ENCODE measurements around the gene ACCS. TPM values are rescaled to one million over a fixed set of nuclear protein-coding genes. Genes with fewer than 3 reads are reported as not detected.

The ACCS gene
- total RNA-seq, 1 experiment from 2014 or later, result 7.5 TPM

DNA sequence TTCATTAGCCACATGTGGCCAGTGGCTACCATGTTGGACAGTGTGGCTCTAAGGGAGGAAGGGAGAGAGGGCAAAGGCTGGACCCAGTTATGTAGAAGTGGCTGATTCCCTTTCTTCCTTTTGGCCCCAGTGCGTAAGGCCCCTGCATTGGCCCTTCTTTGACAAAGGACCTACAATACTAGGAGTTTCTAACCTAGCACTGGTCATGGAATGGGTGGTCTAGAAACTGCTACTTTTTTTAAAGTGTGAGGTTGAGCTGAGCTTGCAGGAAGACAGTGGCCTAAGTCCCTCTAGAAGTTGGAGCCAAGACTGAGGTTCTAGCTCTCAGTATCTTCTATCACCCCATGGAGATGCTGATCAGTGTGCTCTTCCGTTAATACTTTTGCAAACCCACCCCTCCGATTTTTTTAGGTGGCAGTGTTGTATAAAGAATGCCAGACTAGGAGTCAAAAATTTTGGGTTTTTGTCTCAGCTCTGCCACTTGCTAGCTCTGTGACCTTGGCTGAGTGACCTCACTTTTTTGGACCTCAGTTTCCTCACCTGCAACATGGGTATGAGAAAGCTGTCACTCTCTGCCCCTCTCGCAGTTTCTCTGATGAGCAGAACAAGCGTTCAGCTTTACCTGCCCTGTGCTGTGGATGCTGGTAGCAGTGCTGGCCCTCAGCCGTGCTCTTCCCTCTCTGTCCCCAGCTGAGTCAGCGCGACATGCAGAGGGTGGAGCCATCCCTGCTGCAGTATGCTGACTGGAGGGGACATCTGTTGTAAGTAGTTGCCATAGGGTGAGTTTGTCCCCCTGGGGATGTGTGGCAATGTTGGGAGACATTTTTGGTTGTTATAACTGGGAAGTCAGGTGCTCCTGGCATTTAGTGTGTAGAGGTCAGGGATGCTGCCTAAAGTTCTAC lies 6.9 kb downstream of the ACCS start:
- Histone ChIP-seq H3K23me2 (ENCODE audit: insufficient read length, low read depth, low read length, poor library complexity, severe bottlenecking) (no peaks in the 10 kb centered on the region), H2BK12ac (ENCODE audit: insufficient read length, low read depth, low read length) (no peak overlapping the region), H3K79me1 (ENCODE audit: insufficient read depth, low read depth, low read length, poor library complexity, severe bottlenecking) (no peaks in the 10 kb centered on the region), H3K27me3 (ENCODE audit: insufficient read depth, low read length) (no peaks in the 10 kb centered on the region), H3K9me3 (ENCODE audit: control insufficient read depth, low read depth, low read length) (no peaks in the 10 kb centered on the region), H2AFZ (ENCODE audit: low read length) (no peak overlapping the region), H2AK5ac (ENCODE audit: insufficient read length, low read length) (no peak overlapping the region), H3T11ph (ENCODE audit: low read length) (no peak overlapping the region), H3K4me1 (ENCODE audit: insufficient read depth, low read length) (no peaks in the 10 kb centered on the region), H4K20me1 (ENCODE audit: control insufficient read depth, insufficient read depth, insufficient read length) (no peaks in the 10 kb centered on the region), H3K27ac (ENCODE audit: insufficient read length, low read depth, low read length) (no peak overlapping the region), H3K18ac (ENCODE audit: insufficient read length, low read depth, low read length) (no peak overlapping the region), H4K8ac (replicated peaks; ENCODE audit: insufficient read length, low read depth, low read length) (no peak overlapping the region), H2BK5ac (ENCODE audit: insufficient read length, low read length) (no peak overlapping the region), H4K91ac (ENCODE audit: insufficient read length, low read depth, low read length) (no peak overlapping the region), H3K4me2 (ENCODE audit: insufficient read depth, insufficient read length, low read length) (no peak overlapping the region), H2BK120ac (ENCODE audit: low read depth, low read length, poor library complexity, severe bottlenecking) (no peak overlapping the region), H3K79me2 (ENCODE audit: insufficient read depth, low read length) (no peaks in the 10 kb centered on the region), H3K9ac (ENCODE audit: extremely low read depth, insufficient read length, low read length) (no peak overlapping the region), H2BK15ac (ENCODE audit: low read depth, low read length) (no peak overlapping the region), H2BK20ac (ENCODE audit: low read depth, low read length, poor library complexity, severe bottlenecking) (no peak overlapping the region), H3K23ac (ENCODE audit: insufficient read length, low read depth, low read length) (no peak overlapping the region), H4K5ac (ENCODE audit: insufficient read length, low read depth, low read length) (no peak overlapping the region), H3K14ac (ENCODE audit: insufficient read depth, low read length) (no peak overlapping the region), H3K4ac (ENCODE audit: low read depth, low read length) (no peak overlapping the region), H3K56ac (ENCODE audit: insufficient read length, low read depth, low read length) (no peak overlapping the region)
- no CpG with 5 or more reads among the region's 8 CpGs for WGBS (ENCODE audit: extremely low coverage, insufficient read length, low lambda C conversion rate)
- H3K9me3 Mint-ChIP-seq, result no peaks in the 10 kb centered on the region
- peaks cover 18 to 19% of the 10 kb centered on the region in 2 experiments; a peak in 3 of 4 replicates for H3K4me1 Mint-ChIP-seq
- peak overlapping the region in 1 of 3 experiments; percentile 38; a peak in 1 of 7 replicates for H3K27ac Mint-ChIP-seq
- H3K4me3 Mint-ChIP-seq, result no peak overlapping the region
- no peak for DNase-seq
- peaks cover 0 to 11% (median 3%) of the 10 kb centered on the region in 3 experiments; a peak in 4 of 7 replicates for H3K36me3 Mint-ChIP-seq (ENCODE audit: insufficient read depth in 1 of 3, low read depth in 3 of 3)
- H3K27me3 Mint-ChIP-seq (ENCODE audit: low read depth), result 0 out of 2 replicates have a peak, but pooled peaks cover 1% of the 10 kb centered on the region
- TF ChIP-seq, protein P1, sequence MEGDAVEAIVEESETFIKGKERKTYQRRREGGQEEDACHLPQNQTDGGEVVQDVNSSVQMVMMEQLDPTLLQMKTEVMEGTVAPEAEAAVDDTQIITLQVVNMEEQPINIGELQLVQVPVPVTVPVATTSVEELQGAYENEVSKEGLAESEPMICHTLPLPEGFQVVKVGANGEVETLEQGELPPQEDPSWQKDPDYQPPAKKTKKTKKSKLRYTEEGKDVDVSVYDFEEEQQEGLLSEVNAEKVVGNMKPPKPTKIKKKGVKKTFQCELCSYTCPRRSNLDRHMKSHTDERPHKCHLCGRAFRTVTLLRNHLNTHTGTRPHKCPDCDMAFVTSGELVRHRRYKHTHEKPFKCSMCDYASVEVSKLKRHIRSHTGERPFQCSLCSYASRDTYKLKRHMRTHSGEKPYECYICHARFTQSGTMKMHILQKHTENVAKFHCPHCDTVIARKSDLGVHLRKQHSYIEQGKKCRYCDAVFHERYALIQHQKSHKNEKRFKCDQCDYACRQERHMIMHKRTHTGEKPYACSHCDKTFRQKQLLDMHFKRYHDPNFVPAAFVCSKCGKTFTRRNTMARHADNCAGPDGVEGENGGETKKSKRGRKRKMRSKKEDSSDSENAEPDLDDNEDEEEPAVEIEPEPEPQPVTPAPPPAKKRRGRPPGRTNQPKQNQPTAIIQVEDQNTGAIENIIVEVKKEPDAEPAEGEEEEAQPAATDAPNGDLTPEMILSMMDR (conservative IDR thresholded peaks at IDR 0.05), result no peak

Measured in H9 (cell line).